Glutamatergic neuron (in vitro differentiated cells): ENCODE results near the gene EXD1. TPM values are rescaled to one million over a fixed set of nuclear protein-coding genes. Genes with fewer than 3 reads are reported as not detected.
"Not testable (repeated sequence)": the region's sequence is repeated elsewhere in the genome, so short reads cannot be mapped to it uniquely, and the experiment has no call there.

Source experiments
- DNase-seq: peaks from one replicate; pipeline ENCODE4 v3.0.0; 2022
- H3K27ac Mint-ChIP-seq: one replicate; pipeline ENCODE4 v1.8.0; 2020; ENCODE audit warnings: mild to moderate bottlenecking, mixed read lengths, inconsistent platforms; ENCODE audit not compliant: unreplicated experiment
- H3K27me3 Mint-ChIP-seq: one replicate; pipeline ENCODE4 v1.8.0; 2020; ENCODE audit warnings: mild to moderate bottlenecking, moderate library complexity, mixed read lengths, inconsistent platforms; ENCODE audit not compliant: unreplicated experiment
- H3K36me3 Mint-ChIP-seq: one replicate; pipeline ENCODE4 v1.8.0; 2020; ENCODE audit warnings: mild to moderate bottlenecking, mixed read lengths, inconsistent platforms; ENCODE audit not compliant: unreplicated experiment
- H3K4me1 Mint-ChIP-seq: one replicate; pipeline ENCODE4 v1.8.0; 2020; ENCODE audit warnings: mild to moderate bottlenecking, low read depth, mixed read lengths, inconsistent platforms; ENCODE audit not compliant: unreplicated experiment
- H3K4me3 Mint-ChIP-seq: one replicate; pipeline ENCODE4 v1.8.0; 2020; ENCODE audit warnings: mild to moderate bottlenecking, mixed read lengths, inconsistent platforms; ENCODE audit not compliant: unreplicated experiment
- H3K9me3 Mint-ChIP-seq: one replicate; pipeline ENCODE4 v1.8.0; 2020; ENCODE audit warnings: mild to moderate bottlenecking, moderate library complexity, mixed read lengths, inconsistent platforms; ENCODE audit not compliant: unreplicated experiment
- CTCF ChIP-seq: fragments of 200-600 bp; sonication (generic); IDR thresholded peaks from one replicate; pipeline ENCODE4 v1.5.0; 2021; ENCODE audit not compliant: partially characterized antibody, unreplicated experiment
- total RNA-seq: library from RNA; stranded (reverse); fragmentation: NEBNext Ultra II Directional; extraction: Animal tissue kit (Norgen Biotek cat#: 25700); gene quantifications from one replicate; pipeline ENCODE4 v1.2.1, GENCODE V29; 2021; ENCODE audit not compliant: unreplicated experiment

Gene EXD1
- total RNA-seq, 1 donor from 2014 or later, result not detected

GRCh38 chr15:41241221-41241964, 10.8 kb upstream of the EXD1 start:
- Mint-ChIP-seq H3K4me3 (no peak overlapping the region), H3K27ac (no peak overlapping the region), H3K9me3 (no peaks in the 10 kb centered on the region), H3K27me3 (peaks cover 2% of the 10 kb centered on the region), H3K36me3 (no peaks in the 10 kb centered on the region), H3K4me1 (no peaks in the 10 kb centered on the region)
- no peak for TF ChIP-seq CTCF
- DNase-seq, result no peak

- Mint-ChIP-seq H3K27me3 (peaks cover 2% of the 10 kb centered on the region), H3K27ac (no peak overlapping the region), H3K4me1 (peaks cover 3% of the 10 kb centered on the region), H3K4me3 (no peak overlapping the region), H3K36me3 (no peaks in the 10 kb centered on the region), H3K9me3 (no peaks in the 10 kb centered on the region)
- DNase-seq, result no peak
- no peak for TF ChIP-seq CTCF
Measured at GRCh38 chr15:41238100-41238499, 7.5 kb upstream of the EXD1 start.

GRCh38 chr15:41235929-41236328, 5.4 kb upstream of the EXD1 start:
- H3K4me1 Mint-ChIP-seq, result peaks cover 8% of the 10 kb centered on the region
- no peak overlapping the region for H3K4me3 Mint-ChIP-seq
- H3K27ac Mint-ChIP-seq, result no peak overlapping the region
- no peaks in the 10 kb centered on the region for H3K9me3 Mint-ChIP-seq
- H3K27me3 Mint-ChIP-seq, result peaks cover 2% of the 10 kb centered on the region
- no peaks in the 10 kb centered on the region for H3K36me3 Mint-ChIP-seq
- no peak for TF ChIP-seq CTCF
- DNase-seq, result no peak

GRCh38 chr15:41235228-41235627, 4.7 kb upstream of the EXD1 start:
- H3K27me3 Mint-ChIP-seq, H3K27ac Mint-ChIP-seq, H3K4me3 Mint-ChIP-seq, H3K4me1 Mint-ChIP-seq, H3K36me3 Mint-ChIP-seq, H3K9me3 Mint-ChIP-seq, DNase-seq: not testable (repeated sequence)

GRCh38 chr15:41233367-41233771, 2.8 kb upstream of the EXD1 start:
- no peak for TF ChIP-seq CTCF
- Mint-ChIP-seq H3K4me1 (peaks cover 8% of the 10 kb centered on the region), H3K27me3 (peaks cover 6% of the 10 kb centered on the region), H3K36me3 (no peaks in the 10 kb centered on the region), H3K27ac (no peak overlapping the region), H3K4me3 (no peak overlapping the region), H3K9me3 (no peaks in the 10 kb centered on the region)
- DNase-seq, result no peak
